OCI-LY7 (cell line): ENCODE data around the gene CHST11. TPM values are rescaled to one million over a fixed set of nuclear protein-coding genes. Genes with fewer than 3 reads are reported as not detected.

ENCODE experiments used
- BruUV-seq: library from RNA; stranded (reverse); fragments of 400-500 nt; replicated peaks from 2 replicates; lab custom pipeline; 2021; lab: Mats Ljungman, UMichigan
- CTCF ChIA-PET: fragments of 300-600 bp; sonication (Branson Sonifier 250); formaldehyde crosslinking; loops from one replicate; lab custom pipeline; 2022; ENCODE audit warnings: antibody characterized with exemption; ENCODE audit not compliant: unreplicated experiment; lab: Charles Lee
- POLR2A ChIA-PET: fragments of 300-600 bp; sonication (Branson Sonifier 250); formaldehyde crosslinking; loops from one replicate; lab custom pipeline; 2022; ENCODE audit warnings: antibody characterized with exemption; lab: Charles Lee
- DNase-seq: peaks from one replicate; pipeline ENCODE4 v3.0.0-alpha.2; 2015; ENCODE audit warnings: low spot score
- H2AFZ ChIP-seq: fragments of 200-600 bp; sonication (generic), shearing (Covaris generic); 2 replicates; pipeline ENCODE4 v1.6.1; 2014; ENCODE audit warnings: mild to moderate bottlenecking, antibody characterized with exemption, low read length, moderate library complexity
- H3K27ac ChIP-seq: fragments of 200-600 bp; sonication (generic); 2 replicates; pipeline ENCODE4 v1.5.1; 2014; ENCODE audit warnings: mixed run types, low read depth, mild to moderate bottlenecking, moderate library complexity, low read length, inconsistent platforms; ENCODE audit not compliant: poor library complexity, severe bottlenecking
- H3K36me3 ChIP-seq: fragments of 200-600 bp; sonication (generic); 2 replicates; pipeline ENCODE4 v1.6.1; 2014; ENCODE audit warnings: mild to moderate bottlenecking, antibody characterized with exemption, low read length, moderate library complexity, mixed read lengths; ENCODE audit not compliant: insufficient read depth
- H3K4me1 ChIP-seq: fragments of 200-600 bp; sonication (generic); 2 replicates; pipeline ENCODE4 v1.5.1; 2014; ENCODE audit warnings: mild to moderate bottlenecking, low read length; ENCODE audit not compliant: insufficient read depth, poor library complexity, severe bottlenecking
- H3K4me2 ChIP-seq: fragments of 200-600 bp; sonication (generic); 2 replicates; pipeline ENCODE4 v1.6.1; 2014; ENCODE audit warnings: mild to moderate bottlenecking, low read length
- H3K4me3 ChIP-seq: fragments of 200-600 bp; sonication (generic); 2 replicates; pipeline ENCODE4 v1.5.1; 2014; ENCODE audit warnings: mild to moderate bottlenecking, low read depth, low read length; ENCODE audit not compliant: poor library complexity, severe bottlenecking
- H3K79me2 ChIP-seq: fragments of 200-600 bp; sonication (generic); 2 replicates; pipeline ENCODE4 v1.6.1; 2016; ENCODE audit warnings: low read depth, mild to moderate bottlenecking, low read length, moderate library complexity, mixed read lengths; ENCODE audit not compliant: insufficient read depth
- H3K9me2 ChIP-seq: fragments of 200-600 bp; sonication (generic); 2 replicates; pipeline ENCODE4 v1.6.1; 2016; ENCODE audit warnings: mild to moderate bottlenecking, low read length, mixed read lengths; ENCODE audit not compliant: insufficient read depth
- H3K9me3 ChIP-seq: fragments of 200-600 bp; sonication (generic); 2 replicates; pipeline ENCODE4 v1.6.1; 2014; ENCODE audit warnings: mild to moderate bottlenecking, mixed run types, low read length, mixed read lengths
- H4K20me1 ChIP-seq: fragments of 200-600 bp; sonication (generic); 2 replicates; pipeline ENCODE4 v1.6.1; 2014; ENCODE audit warnings: mild to moderate bottlenecking, antibody characterized with exemption, low read length, moderate library complexity, mixed read lengths; ENCODE audit not compliant: insufficient read depth
- CTCF ChIP-seq: fragments of 200-600 bp; sonication (generic); conservative IDR thresholded peaks from 2 replicates; pipeline ENCODE4 v1.5.1; 2014; ENCODE audit warnings: mild to moderate bottlenecking, antibody characterized with exemption, low read length, moderate library complexity, mixed read lengths
- EZH2phosphoT487 ChIP-seq: fragments of 200-600 bp; sonication (generic); IDR thresholded peaks from 2 replicates; pipeline ENCODE4 v1.6.1; 2018; ENCODE audit warnings: low read depth, borderline replicate concordance, mild to moderate bottlenecking, mixed run types, antibody characterized with exemption, low read length, moderate library complexity, mixed read lengths
- intact Hi-C: fragments of 100-400 bp; cut with micrococcal nuclease; formaldehyde crosslinking; loops from one replicate; pipeline ENCODE4 v1.10.0; 2022; ENCODE audit not compliant: unreplicated experiment
- total RNA-seq, 2 experiments: library from RNA; depleted of rRNA in 1 of 2; stranded (reverse); fragments of >200 nt in 1 of 2; shearing (Covaris generic) in 1 of 2; gene quantifications; 2 replicates each; pipeline ENCODE4 v1.2.3, GENCODE V29; 2014 to 2022

CHST11 gene
- total RNA-seq, 2 experiments from 2014 or later: 15.2 to 41.6 TPM

DNA sequence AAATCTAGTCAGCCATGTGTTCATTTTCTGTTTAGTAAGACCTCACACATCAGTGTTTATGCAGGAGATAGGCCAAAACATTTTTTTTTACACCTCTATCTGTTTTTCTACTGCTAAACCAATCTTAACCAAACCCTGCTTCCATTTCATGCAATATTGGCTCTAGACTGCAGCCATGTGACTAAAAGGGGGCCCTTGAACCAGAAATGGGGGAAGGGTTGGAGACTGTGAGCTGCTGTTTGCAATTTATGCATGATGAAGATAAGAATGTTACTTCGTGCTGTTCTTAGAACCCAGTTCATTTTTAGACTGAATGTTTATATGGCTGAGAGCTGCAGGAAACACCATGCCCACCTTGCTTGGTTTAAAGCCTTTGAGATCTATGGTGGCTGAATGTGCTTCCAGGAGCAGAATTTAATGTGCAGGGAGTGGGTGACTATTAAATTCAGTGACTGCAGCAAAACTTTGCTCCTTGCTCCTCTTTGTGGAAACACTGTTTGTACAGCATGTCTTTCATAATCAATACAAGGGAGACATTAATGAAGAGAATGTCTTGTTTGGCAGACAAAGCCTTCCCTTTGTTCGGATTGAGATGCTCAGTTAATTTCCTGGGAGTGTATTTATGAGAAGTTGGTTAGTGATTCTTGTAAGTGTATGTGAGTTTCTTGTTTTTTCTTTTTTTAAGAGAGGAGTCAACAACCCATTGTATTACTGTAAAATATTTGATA is 53.6 kb downstream of the CHST11 start:
- H2AFZ ChIP-seq: no peak overlapping the region

GRCh38 chr12:104510873-104511440 is 54.2 kb downstream of the CHST11 start:
- H3K36me3 ChIP-seq: peaks cover 9% of the 10 kb centered on the region
- H3K4me3 ChIP-seq: no peak overlapping the region
- peaks cover 59% of the 10 kb centered on the region for H3K4me1 ChIP-seq
- H4K20me1 ChIP-seq: no peaks in the 10 kb centered on the region
- ChIA-PET POLR2A (no interaction called here), CTCF (no interaction called here)
- H3K9me3 ChIP-seq: no peaks in the 10 kb centered on the region; the same call in 1 of the 2 replicates
- TF ChIP-seq EZH2phosphoT487: no peak
- no peak for TF ChIP-seq CTCF
- no peaks in the 10 kb centered on the region for H3K9me2 ChIP-seq
- intact Hi-C loops: no loop called here
- no peak overlapping the region for H2AFZ ChIP-seq
- no peak for DNase-seq
- H3K4me2 ChIP-seq: no peak overlapping the region
- H3K79me2 ChIP-seq: peaks cover 71% of the 10 kb centered on the region; the same call in 1 of the 2 replicates
- BruUV-seq: no TSS peak
- no peak overlapping the region for H3K27ac ChIP-seq

More for the DNA sequence above, 53.6 kb downstream of the CHST11 start:
- Histone ChIP-seq H3K4me3 (no peak overlapping the region), H3K4me2 (peak overlapping the region; percentile 18), H3K27ac (no peak overlapping the region), H3K9me2 (no peaks in the 10 kb centered on the region), H3K4me1 (peaks cover 60% of the 10 kb centered on the region), H3K9me3 (no peaks in the 10 kb centered on the region; the same call in 1 of the 2 replicates), H3K36me3 (peaks cover 9% of the 10 kb centered on the region), H4K20me1 (no peaks in the 10 kb centered on the region), H3K79me2 (peaks cover 77% of the 10 kb centered on the region; the same call in 1 of the 2 replicates)
- BruUV-seq: no TSS peak
- intact Hi-C loops: no loop called here
- no peak for DNase-seq
- POLR2A ChIA-PET: interaction anchor here (0.9 kb wide), 1 partner anchor 23 kb away, joined by 5 read pairs; no protein-coding TSS in a partner anchor
- no peak for TF ChIP-seq CTCF
- TF ChIP-seq EZH2phosphoT487: no peak
- CTCF ChIA-PET: interaction anchor here (0.6 kb wide), 1 partner anchor 158 kb away, joined by 3 read pairs; no protein-coding TSS in a partner anchor

- Histone ChIP-seq H3K27ac (no peak overlapping the region), H2AFZ (no peak overlapping the region), H3K9me3 (no peaks in the 10 kb centered on the region), H3K4me2 (no peak overlapping the region), H3K9me2 (no peaks in the 10 kb centered on the region), H3K4me1 (peaks cover 41% of the 10 kb centered on the region), H3K36me3 (peaks cover 3% of the 10 kb centered on the region), H3K4me3 (no peak overlapping the region), H4K20me1 (no peaks in the 10 kb centered on the region), H3K79me2 (peaks cover 48% of the 10 kb centered on the region; the same call in 1 of the 2 replicates)
- intact Hi-C loops: no loop called here
- ChIA-PET CTCF (no interaction called here), POLR2A (interaction anchor here (0.6 kb wide), 1 partner anchor 12 kb away, joined by 3 read pairs; no protein-coding TSS in a partner anchor)
- DNase-seq: no peak
- TF ChIP-seq EZH2phosphoT487 (no peak), CTCF (no peak)
- BruUV-seq: no TSS peak
These were observed 56.9 kb downstream of the CHST11 start for GRCh38 chr12:104513681-104514080.
